CD4-positive, alpha-beta memory T cell (primary cell): ENCODE data around the gene DUSP15. TPM values are rescaled to one million over a fixed set of nuclear protein-coding genes. Genes with fewer than 3 reads are reported as not detected.

Experiments
- CTCF ChIA-PET: fragments of 350-600 bp; sonication (Branson Sonifier 250); formaldehyde crosslinking; loops from one replicate; lab custom pipeline; 2021; ENCODE audit warnings: inconsistent platforms; ENCODE audit not compliant: partially characterized antibody; lab: Charles Lee
- POLR2A ChIA-PET: fragments of 350-600 bp; sonication (Branson Sonifier 250); formaldehyde crosslinking; loops from one replicate; lab custom pipeline; 2021; ENCODE audit not compliant: partially characterized antibody; lab: Charles Lee
- DNase-seq, 5 donors: peaks; one replicate each; pipeline versions ENCODE4 v3.0.0 to v3.0.0-alpha.2; 2020 to 2022; ENCODE audit warnings: mixed read lengths in 1 of 5
- H3K27ac ChIP-seq: one replicate; pipeline ENCODE4 v1.7.0; 2013; ENCODE audit warnings: low read depth, low read length
- H3K27me3 ChIP-seq: 2 replicates; pipeline ENCODE4 v1.7.0; 2013; ENCODE audit warnings: mild to moderate bottlenecking, low read length, moderate library complexity; ENCODE audit not compliant: insufficient read depth
- H3K36me3 ChIP-seq: 2 replicates; pipeline ENCODE4 v1.7.0; 2013; ENCODE audit warnings: mild to moderate bottlenecking, low read length, moderate library complexity; ENCODE audit not compliant: insufficient read depth
- H3K4me1 ChIP-seq: 2 replicates; pipeline ENCODE4 v1.7.0; 2013; ENCODE audit warnings: mild to moderate bottlenecking, low read length, moderate library complexity; ENCODE audit not compliant: insufficient read depth
- H3K4me3 ChIP-seq, 2 donors: one replicate each; pipeline ENCODE4 v1.7.0; 2013; ENCODE audit warnings: low read length in 2 of 2, mild to moderate bottlenecking in 1 of 2
- H3K9me3 ChIP-seq, 2 donors: one replicate each; pipeline ENCODE4 v1.7.0; 2013; ENCODE audit warnings: low read length in 2 of 2, control low read depth in 1 of 2; ENCODE audit not compliant: control insufficient read depth in 1 of 2
- H3K27ac Mint-ChIP-seq, 7 donors: one replicate each; pipeline ENCODE4 v1.8.0; 2020 to 2021; ENCODE audit warnings: mixed read lengths in 7 of 7, mild to moderate bottlenecking in 6 of 7, inconsistent platforms in 3 of 7, moderate library complexity in 3 of 7
- H3K27me3 Mint-ChIP-seq, 2 donors: one replicate each; pipeline ENCODE4 v1.8.0; 2020 to 2021; ENCODE audit warnings: mixed read lengths in 2 of 2
- H3K36me3 Mint-ChIP-seq, 2 donors: one replicate each; pipeline ENCODE4 v1.8.0; 2020 to 2021; ENCODE audit warnings: mixed read lengths in 2 of 2, inconsistent platforms in 1 of 2, mild to moderate bottlenecking in 1 of 2
- H3K4me1 Mint-ChIP-seq, 4 donors: one replicate each; pipeline ENCODE4 v1.8.0; 2020 to 2021; ENCODE audit warnings: mixed read lengths in 4 of 4, mild to moderate bottlenecking in 1 of 4
- H3K4me3 Mint-ChIP-seq, 8 donors: one replicate each; pipeline ENCODE4 v1.8.0; 2020 to 2021; ENCODE audit warnings: mixed read lengths in 8 of 8, mild to moderate bottlenecking in 7 of 8, moderate library complexity in 6 of 8, inconsistent platforms in 3 of 8
- H3K9me3 Mint-ChIP-seq, 8 donors: one replicate each; pipeline ENCODE4 v1.8.0; 2020 to 2021; ENCODE audit warnings: mixed read lengths in 8 of 8, mild to moderate bottlenecking in 5 of 8, inconsistent platforms in 3 of 8, moderate library complexity in 1 of 8
- intact Hi-C: fragments of 100-400 bp; cut with micrococcal nuclease; formaldehyde crosslinking; loops from one replicate; pipeline ENCODE4 v1.15.1; 2023
- polyA plus RNA-seq, 2 donors: library from polyadenylated mRNA; unstranded; fragments of 300-500 nt; fragmentation: Illumina TruSeq; gene quantifications; one replicate each; pipeline ENCODE4 v1.2.3, GENCODE V29; 2021
- total RNA-seq, 2 experiments: library from RNA; stranded (reverse); gene quantifications; one replicate each; pipeline ENCODE4 v1.2.3, GENCODE V29; 2021

DUSP15 gene
- total and polyA plus RNA-seq, 4 experiments from 2014 or later: not detected

GRCh38 chr20:31837896-31838397 is 32.4 kb downstream of the DUSP15 start:
- DNase-seq: no peak
- Mint-ChIP-seq H3K9me3 (no peaks in the 10 kb centered on the region), H3K4me3 (no peak overlapping the region), H3K36me3 (no peaks in the 10 kb centered on the region), H3K27ac (no peak overlapping the region), H3K27me3 (no peaks in the 10 kb centered on the region), H3K4me1 (peaks cover 1 to 9% (median 7%) of the 10 kb centered on the region in 4 donors)
- Histone ChIP-seq H3K36me3 (no peaks in the 10 kb centered on the region), H3K9me3 (no peaks in the 10 kb centered on the region), H3K4me3 (no peak overlapping the region), H3K27ac (no peak overlapping the region), H3K4me1 (peaks cover 8% of the 10 kb centered on the region), H3K27me3 (no peaks in the 10 kb centered on the region)
- ChIA-PET CTCF (interaction anchor here (0.6 to 4.5 kb wide), 8 partner anchors 9 to 253 kb away, joined by 3 to 23 read pairs (median 4); no protein-coding TSS in a partner anchor), POLR2A (interaction anchor here (1.0 kb wide), 2 partner anchors 9 to 94 kb away, joined by 3 read pairs; no protein-coding TSS in a partner anchor)
- intact Hi-C loops: no loop called here

GRCh38 chr20:31836853-31837608 is 33.3 kb downstream of the DUSP15 start:
- intact Hi-C loops: no loop called here
- Mint-ChIP-seq H3K27me3 (no peaks in the 10 kb centered on the region), H3K36me3 (no peaks in the 10 kb centered on the region), H3K9me3 (no peaks in the 10 kb centered on the region), H3K4me1 (peaks cover 1 to 9% (median 7%) of the 10 kb centered on the region in 4 donors), H3K27ac (no peak overlapping the region), H3K4me3 (no peak overlapping the region)
- no peaks in the 10 kb centered on the region for H3K36me3 ChIP-seq
- no peaks in the 10 kb centered on the region for H3K27me3 ChIP-seq
- H3K4me3 ChIP-seq: no peak overlapping the region
- no peak overlapping the region for H3K27ac ChIP-seq
- CTCF ChIA-PET: interaction anchor here (0.5 to 4.5 kb wide), 7 partner anchors 10 to 829 kb away, joined by 3 to 23 read pairs (median 4); no protein-coding TSS in a partner anchor
- POLR2A ChIA-PET: interaction anchor here (1.0 kb wide), 1 partner anchor 10 kb away, joined by 3 read pairs; no protein-coding TSS in a partner anchor
- H3K4me1 ChIP-seq: peaks cover 8% of the 10 kb centered on the region
- no peak for DNase-seq
- H3K9me3 ChIP-seq: no peaks in the 10 kb centered on the region

- Histone ChIP-seq H3K4me1 (peaks cover 8% of the 10 kb centered on the region), H3K27me3 (no peaks in the 10 kb centered on the region), H3K4me3 (no peak overlapping the region), H3K27ac (no peak overlapping the region), H3K9me3 (no peaks in the 10 kb centered on the region), H3K36me3 (no peaks in the 10 kb centered on the region)
- Mint-ChIP-seq H3K27me3 (no peaks in the 10 kb centered on the region), H3K9me3 (no peaks in the 10 kb centered on the region), H3K4me3 (no peak overlapping the region), H3K4me1 (peaks cover 1 to 9% (median 7%) of the 10 kb centered on the region in 4 donors), H3K36me3 (no peaks in the 10 kb centered on the region), H3K27ac (no peak overlapping the region)
- intact Hi-C loops: no loop called here
- ChIA-PET POLR2A (no interaction called here), CTCF (interaction anchor here (1.7 to 4.5 kb wide), 3 partner anchors 13 to 255 kb away, joined by 4 to 23 read pairs (median 4); no protein-coding TSS in a partner anchor)
- no peak for DNase-seq
These were observed 34.1 kb downstream of the DUSP15 start for GRCh38 chr20:31835977-31836852.

- Histone ChIP-seq H3K4me1 (peaks cover 8% of the 10 kb centered on the region), H3K9me3 (no peaks in the 10 kb centered on the region), H3K4me3 (no peak overlapping the region), H3K27ac (no peak overlapping the region), H3K27me3 (no peaks in the 10 kb centered on the region), H3K36me3 (no peaks in the 10 kb centered on the region)
- no peaks in the 10 kb centered on the region for H3K27me3 Mint-ChIP-seq
- no peaks in the 10 kb centered on the region for H3K9me3 Mint-ChIP-seq
- no peak for DNase-seq
- peaks cover 1 to 9% (median 7%) of the 10 kb centered on the region in 4 donors for H3K4me1 Mint-ChIP-seq
- no peaks in the 10 kb centered on the region for H3K36me3 Mint-ChIP-seq
- POLR2A ChIA-PET: no interaction called here
- H3K27ac Mint-ChIP-seq: no peak overlapping the region
- CTCF ChIA-PET: no interaction called here
- H3K4me3 Mint-ChIP-seq: no peak overlapping the region
- intact Hi-C loops: no loop called here
These were observed 34.8 kb downstream of the DUSP15 start for GRCh38 chr20:31835554-31835953.

GRCh38 chr20:31833931-31834521 is 36.3 kb downstream of the DUSP15 start:
- H3K27ac Mint-ChIP-seq: no peak overlapping the region

GRCh38 chr20:31833130-31833930 is 37.0 kb downstream of the DUSP15 start:
- Histone ChIP-seq H3K9me3 (no peaks in the 10 kb centered on the region), H3K36me3 (no peaks in the 10 kb centered on the region), H3K4me3 (no peak overlapping the region), H3K4me1 (peaks cover 8% of the 10 kb centered on the region), H3K27ac (no peak overlapping the region), H3K27me3 (no peaks in the 10 kb centered on the region)
- H3K9me3 Mint-ChIP-seq: no peaks in the 10 kb centered on the region
- H3K27me3 Mint-ChIP-seq: no peaks in the 10 kb centered on the region
- H3K27ac Mint-ChIP-seq: no peak overlapping the region
- intact Hi-C loops: no loop called here
- no peak overlapping the region for H3K4me3 Mint-ChIP-seq
- DNase-seq: peak; percentile 17 to 56 (median 25)
- H3K4me1 Mint-ChIP-seq: peaks cover 1 to 9% (median 7%) of the 10 kb centered on the region in 4 donors
- H3K36me3 Mint-ChIP-seq: no peaks in the 10 kb centered on the region
- ChIA-PET CTCF (interaction anchor here (1.3 to 1.8 kb wide), 2 partner anchors 8 to 11 kb away, joined by 3 to 8 read pairs; no protein-coding TSS in a partner anchor), POLR2A (no interaction called here)

More at GRCh38 chr20:31833931-31834521, 36.3 kb downstream of the DUSP15 start:
- Mint-ChIP-seq H3K9me3 (no peaks in the 10 kb centered on the region), H3K36me3 (no peaks in the 10 kb centered on the region), H3K4me1 (peaks cover 1 to 9% (median 7%) of the 10 kb centered on the region in 4 donors), H3K27me3 (no peaks in the 10 kb centered on the region), H3K4me3 (no peak overlapping the region)
- Histone ChIP-seq H3K36me3 (no peaks in the 10 kb centered on the region), H3K27ac (no peak overlapping the region), H3K27me3 (no peaks in the 10 kb centered on the region), H3K4me1 (peaks cover 8% of the 10 kb centered on the region), H3K9me3 (no peaks in the 10 kb centered on the region), H3K4me3 (no peak overlapping the region)
- CTCF ChIA-PET: interaction anchor here (1.8 kb wide), 1 partner anchor 11 kb away, joined by 8 read pairs; no protein-coding TSS in a partner anchor
- intact Hi-C loops: no loop called here
- DNase-seq: no peak
- POLR2A ChIA-PET: no interaction called here
